RKO (cell line): ENCODE measurements around the gene DPP6.

Experiments
- DNase-seq: peaks from one replicate; pipeline ENCODE4 v3.0.0-alpha.2; 2016; ENCODE audit warnings: low spot score

Gene DPP6

DNA sequence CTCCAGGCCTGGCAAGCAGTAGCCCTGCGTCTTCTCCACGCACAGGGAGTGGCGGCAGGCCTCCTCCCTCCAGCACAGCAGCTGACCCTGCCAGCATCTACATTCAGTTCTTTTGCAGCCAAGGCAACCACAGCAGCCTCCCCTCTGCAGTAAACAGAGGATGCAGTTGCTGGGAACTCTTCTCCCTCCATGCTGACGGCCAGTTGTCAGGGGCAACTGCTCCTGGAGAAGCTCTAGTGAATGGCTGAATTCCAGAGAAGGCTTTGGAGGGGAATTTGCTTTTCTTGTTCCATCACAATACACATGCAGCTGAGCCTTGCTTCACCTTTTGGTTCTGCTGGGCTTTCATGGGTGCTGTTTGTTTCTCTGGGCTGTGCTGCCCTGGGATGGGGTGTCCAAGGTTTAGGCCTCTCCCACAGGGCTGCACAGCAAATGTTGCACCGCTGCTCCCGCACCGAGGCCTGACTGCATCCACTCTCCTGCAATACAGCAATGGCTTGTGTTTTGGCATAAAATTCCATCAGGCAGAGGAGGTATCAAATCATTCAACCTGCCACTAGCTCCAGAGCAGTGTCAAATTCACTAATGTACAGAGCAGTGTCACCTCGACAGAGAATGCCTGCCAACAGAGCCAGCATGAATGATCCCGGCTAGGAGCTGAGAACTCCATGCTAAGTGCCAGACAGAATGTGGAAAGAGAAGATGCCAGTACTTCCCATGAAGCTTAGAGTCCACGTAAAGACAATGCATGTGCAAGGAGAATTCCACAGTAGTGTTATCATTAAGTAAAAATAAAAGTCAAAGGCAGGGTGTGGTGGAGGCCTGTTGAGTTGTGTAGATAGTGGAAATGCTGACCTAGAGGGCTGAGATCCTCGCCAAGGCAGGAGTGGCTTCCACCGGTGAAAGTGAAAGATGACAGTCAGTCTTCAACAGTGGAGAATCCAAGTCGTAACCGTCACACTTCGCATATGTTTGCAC is 399.6 kb downstream of the DPP6 start:
- DNase-seq: no peak

DNA sequence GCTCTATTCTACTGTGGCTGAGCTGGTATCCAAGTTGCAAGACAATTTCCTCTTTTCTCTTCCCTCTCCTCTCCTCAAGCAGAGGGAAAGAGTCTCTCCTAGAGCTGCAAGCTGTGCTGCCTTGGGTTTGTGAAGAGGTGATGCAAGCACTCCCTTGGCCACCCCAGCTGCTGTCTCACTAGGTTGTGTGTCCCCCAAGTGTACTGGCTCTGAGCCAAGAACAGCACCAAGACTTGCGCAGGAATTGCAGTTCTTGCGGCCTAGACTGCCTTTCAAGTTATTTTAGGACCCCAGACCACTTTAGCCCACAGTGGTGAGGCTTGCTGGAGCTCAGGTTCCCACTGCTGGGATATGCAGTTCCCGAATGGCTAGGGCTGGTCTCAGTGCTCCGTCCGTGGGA is 411.6 kb downstream of the DPP6 start:
- no peak for DNase-seq

DNA sequence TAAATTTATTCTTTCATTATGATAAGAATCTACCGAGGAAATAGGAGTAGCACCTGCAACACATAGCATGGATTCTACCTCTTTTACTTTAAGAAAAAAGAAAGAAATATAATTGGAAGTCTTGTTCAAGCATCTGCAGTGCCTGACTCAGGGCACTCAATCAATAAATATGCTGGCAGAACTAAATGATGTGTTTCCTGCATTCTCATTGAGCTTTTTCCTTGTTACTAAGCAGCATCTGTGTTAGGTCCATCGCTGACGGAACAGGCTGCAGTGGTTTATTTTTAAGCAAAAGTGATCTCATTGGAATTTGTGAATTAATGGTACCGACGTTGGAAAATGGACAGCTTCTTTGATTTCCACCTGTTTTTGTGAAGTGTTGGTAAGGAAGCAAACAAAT is 417.5 kb downstream of the DPP6 start:
- DNase-seq: no peak

DNA sequence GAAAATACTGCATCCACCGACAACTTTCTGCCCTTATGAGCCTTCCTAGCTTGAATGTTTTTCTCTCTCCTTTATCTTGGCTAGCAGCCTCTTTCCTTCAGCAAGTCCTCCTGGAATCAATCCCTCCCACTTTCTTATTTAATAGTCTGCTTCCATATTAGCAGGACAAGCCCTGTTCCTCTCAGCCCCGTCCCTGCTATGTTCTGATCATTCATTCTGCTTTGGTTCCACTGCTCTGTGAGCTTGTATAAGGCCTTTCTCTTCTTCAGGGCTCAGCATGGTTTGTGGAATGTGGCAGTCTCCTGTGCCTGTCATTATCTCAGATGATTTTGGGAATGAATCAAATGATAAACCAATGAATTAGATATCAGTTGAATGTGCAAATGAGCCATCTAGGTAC is 420.1 kb downstream of the DPP6 start:
- DNase-seq: no peak

DNA sequence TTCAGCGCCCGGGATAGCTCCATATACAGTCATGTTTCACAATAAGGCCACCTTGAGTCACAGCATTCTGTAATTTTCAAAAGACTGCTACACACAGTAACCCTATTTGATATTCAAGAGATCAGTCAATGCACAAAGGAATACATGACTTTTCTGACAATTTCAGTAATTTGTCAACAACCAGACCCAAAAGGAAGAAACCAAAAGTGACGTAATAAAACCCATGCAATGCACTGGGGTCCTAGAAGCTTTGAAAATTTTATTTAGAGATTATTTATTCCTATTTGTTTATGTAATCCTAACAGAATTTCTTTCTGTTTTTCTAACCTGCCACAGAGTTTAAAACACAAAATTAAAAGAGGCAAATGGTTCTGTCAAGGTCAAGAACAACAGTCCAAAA is 421.2 kb downstream of the DPP6 start:
- DNase-seq: no peak

DNA sequence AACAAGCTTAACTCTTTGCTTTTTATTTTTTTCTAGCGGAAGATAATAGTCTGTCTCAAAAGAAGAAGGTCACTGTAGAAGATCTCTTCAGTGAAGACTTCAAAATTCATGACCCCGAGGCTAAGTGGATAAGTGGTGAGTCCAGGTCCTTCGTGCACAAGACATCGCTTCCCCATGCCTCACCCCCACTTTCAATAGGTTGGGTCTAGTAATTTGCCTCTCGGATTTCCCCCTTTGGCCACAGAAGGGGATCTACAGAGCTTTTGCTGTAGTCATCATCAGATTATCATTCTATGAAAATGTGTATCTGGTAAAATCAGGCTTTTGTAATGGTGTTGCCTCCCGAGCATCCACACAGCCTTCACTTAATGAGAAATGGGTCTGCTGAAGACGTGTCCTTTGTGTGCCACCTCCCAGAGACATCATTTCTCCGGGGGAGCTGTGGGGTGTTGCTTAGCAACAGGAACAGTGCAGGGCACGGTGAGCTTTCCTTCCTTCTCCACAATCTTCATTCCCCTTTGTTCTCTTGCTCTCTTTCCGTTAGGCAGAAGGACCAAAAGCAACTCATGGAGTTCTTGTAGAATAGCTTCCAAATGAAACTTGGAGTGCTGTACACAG is 422.8 kb downstream of the DPP6 start:
- DNase-seq: no peak

DNA sequence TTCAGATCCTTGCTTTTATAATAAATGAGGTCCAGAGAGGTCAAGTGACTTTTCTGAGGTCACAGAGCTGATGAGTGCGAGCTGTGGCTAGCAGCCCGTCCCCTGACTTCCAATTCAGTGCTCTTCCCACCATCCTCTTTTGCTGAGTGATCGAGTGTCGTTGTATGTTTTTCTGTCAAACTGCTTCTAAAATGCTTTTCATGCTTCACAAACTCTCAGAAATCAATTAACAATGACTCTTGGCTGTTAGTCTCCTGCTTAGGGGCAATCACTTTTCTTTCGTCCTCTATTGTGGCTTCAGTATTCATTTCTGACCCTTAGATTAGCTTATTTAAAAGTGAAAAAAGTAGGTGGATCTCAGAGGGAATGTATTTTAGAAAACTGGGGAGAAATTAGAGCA is 423.7 kb downstream of the DPP6 start:
- DNase-seq: no peak

DNA sequence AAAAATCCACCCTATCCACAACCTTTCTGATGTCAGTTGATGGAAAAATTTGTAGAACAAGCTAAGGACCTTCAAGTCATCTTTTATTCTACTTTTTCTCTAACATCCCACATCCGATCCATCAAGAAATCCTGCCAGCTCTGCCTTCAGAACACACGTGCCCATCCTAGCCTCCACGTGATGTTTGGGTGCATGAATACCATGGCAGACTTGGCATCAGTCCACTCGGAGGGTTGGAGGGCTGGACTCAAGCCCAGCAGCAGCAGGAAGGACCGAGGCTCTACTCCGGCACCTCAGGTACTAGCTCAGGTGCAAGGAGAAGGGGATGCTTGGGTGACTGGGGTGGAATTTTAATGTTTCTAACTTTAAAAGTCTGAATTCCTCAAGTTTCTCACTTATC is 428.6 kb downstream of the DPP6 start:
- no peak for DNase-seq

DNA sequence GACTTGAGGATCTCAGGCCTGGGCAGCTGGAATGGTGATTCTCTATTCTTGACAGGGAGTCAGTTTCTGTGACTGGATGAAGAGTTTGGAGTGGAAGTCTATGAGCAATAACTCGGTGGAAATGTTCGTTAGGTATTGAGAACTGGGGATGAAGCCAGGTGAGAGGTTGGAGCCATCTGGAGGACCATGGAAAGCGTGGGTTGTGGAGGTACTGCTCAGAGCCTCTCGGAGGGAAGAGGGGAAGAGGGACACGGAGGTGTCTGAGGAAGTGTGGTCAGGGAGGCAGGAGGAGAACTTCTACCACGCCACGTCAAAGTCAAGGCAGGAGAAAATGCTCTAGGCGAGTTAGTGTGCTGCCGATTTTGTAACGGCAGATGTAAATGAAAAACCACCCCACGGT is 430.7 kb downstream of the DPP6 start:
- no peak for DNase-seq

DNA sequence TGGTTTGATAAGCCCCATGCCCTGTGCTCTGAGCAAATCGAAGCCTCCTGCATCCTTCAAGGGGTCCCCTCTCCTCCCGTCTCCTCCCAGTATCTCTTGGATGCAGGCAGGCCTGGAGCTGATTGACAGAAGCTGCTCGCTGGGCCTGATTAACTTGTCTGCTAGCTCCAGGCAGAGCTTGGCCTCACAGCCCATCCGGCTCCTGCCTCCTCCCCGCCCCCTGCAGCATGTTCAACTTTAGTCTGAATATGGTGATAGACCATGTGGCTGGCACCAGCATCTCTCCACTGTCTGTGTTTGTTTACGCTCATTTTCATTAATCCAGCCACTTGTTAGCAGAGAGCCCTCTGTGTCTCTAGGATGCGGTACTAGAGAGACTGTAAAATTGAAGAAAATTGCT is 432.2 kb downstream of the DPP6 start:
- DNase-seq: no peak

DNA sequence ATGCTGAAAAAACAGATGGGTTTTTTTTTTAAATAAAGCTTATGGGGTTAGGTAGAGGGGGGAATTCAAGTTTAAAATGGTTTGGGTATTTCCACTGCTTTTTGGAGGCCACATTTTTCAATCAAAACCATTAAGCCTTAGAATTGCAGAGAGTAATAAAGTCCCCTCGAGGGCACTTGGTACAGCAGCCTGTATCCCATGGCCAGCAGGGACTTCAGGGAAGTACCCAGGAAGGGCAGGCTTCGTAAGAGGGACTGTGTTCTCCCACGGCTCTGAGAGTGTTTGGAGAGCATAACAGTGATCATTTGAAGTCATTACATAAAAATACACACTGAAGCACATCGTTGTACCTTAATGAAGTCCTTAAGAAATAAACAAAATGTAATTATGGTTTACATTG is 432.7 kb downstream of the DPP6 start:
- DNase-seq: no peak

DNA sequence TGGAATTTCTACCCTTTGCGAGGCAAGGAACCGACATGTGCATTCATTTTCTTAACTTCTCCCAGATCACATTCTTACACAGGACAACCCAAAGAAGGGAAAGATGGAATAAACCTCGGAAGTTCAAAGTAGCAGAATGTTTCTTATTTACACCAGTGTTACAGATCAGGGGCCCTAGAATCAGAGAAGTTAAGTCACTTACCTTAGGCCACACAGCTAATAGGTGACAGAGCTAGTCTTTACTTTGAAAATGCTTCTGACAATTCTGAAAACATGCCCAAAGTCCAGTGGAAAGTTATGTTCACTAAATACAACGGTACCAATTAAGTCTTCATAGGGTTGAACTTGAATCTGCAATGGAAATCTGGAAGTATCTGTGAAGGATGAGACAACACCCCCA is 437.7 kb downstream of the DPP6 start:
- no peak for DNase-seq

DNA sequence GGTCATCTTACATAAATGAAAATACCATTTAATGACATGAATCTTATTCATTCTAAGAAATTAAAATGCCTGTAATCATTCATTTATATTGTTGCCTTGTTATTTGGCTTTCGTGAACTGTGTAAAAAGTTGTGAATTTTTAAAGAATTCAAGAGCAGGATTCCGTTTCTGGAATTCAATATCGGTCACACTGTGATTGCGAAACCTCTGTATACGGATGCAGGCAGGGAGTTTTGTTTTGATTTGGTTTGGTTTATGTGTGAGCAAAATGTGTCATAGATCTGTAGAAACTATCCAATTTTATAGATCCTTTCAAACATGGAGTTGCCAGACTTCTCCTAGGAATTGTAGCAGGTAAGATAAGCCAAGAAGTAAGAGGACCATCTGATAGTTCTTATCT is 441.4 kb downstream of the DPP6 start:
- no peak for DNase-seq

DNA sequence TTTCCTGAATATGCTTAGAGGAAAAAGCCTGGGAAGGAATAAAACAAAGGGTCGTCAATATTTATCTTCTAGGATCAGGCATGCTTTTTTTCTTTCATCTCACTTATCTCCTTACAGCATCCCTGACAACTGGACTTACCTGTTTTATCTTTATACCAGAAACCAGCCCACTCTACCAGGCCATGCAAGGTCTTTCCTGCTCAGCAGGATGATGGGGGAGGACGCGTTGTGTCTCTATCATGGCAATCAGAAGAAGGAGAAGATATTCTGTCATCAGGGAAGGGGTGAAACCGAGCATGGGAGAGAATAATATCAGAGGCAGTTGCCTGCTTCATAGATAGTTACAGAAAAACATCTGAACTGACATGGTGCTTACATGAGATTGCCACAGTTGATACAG is 445.6 kb downstream of the DPP6 start:
- DNase-seq: no peak

DNA sequence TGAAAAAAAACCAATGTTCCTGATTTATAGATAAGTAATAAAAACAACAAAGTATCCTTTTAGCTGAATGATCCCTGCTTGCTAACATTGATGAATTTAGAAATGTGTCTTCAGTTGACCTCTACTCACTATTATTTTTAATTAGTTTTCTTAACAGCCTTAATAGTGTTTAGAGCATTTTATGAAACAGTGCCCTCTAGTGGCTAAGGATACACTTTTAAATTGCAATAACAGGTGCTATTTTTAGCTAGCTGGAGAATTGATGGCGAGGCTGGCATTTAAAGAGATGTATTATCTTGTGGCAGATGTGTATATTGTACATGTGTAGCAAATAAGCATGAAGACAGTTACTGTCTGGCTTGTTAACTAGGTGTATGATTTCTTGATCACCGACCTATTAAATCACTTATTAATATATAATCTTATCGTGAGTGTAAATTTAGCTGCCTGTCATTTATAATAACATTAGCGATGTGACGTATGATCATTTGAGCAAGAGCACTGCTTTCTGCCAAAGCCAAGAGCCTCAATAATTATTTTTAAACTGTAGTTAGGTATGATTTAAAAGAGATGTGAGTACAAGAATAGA is 451.9 kb downstream of the DPP6 start:
- peak; percentile 66 for DNase-seq

DNA sequence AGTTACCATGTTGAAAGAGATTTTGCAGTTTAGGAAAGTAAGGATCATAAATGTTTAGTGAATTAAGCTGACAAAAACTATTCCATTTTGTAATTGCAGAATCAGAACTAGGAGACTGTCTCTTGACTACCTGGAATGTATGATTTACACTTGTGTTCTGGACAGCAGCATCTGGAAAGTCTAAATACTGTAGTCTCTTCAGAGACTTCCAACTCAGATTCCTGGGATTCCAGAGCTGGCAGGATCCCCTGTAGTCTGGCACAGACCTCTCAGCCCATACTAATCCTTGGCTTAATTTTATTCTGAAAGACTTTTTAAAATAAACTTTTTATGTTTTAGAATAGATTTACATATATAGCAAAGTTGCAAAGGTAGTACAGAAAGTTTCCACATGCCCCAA is 452.7 kb downstream of the DPP6 start:
- no peak for DNase-seq

DNA sequence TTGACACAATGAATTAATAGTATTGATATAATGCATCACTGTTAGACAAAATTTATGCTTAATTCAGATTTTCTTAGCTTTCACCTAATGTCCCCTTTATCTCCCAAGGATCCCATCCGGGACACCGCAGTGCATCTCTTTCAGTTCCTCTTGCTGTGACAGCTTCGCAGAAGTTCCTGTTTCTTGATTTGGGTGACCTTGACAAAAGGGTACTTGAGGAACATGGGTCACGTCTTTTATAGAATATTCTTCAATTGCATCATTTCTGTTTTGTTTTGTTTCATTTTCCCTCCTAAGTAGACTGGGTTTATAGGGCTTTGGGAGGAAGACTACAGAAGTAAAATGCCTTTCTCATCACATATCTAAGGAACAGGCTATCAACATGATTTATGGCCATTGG is 453.2 kb downstream of the DPP6 start:
- no peak for DNase-seq

DNA sequence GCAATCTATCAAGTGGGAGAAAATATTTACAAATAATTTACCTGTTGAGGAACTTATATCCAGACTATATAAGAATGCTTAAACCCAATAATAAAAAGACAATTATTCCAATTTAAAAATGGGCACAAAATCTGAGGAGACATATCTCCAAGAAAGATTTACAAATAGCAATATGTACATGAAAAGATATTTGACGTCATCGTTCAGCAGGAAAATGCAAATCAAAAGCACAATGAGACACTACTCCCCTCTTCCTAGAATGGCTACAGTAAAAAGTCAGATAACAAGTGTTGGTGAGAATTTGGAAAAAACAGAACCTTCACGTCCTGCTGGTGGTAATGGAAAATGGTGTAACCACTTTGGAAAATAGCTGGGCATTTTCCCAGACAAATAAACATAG is 457.0 kb downstream of the DPP6 start:
- DNase-seq: no peak

DNA sequence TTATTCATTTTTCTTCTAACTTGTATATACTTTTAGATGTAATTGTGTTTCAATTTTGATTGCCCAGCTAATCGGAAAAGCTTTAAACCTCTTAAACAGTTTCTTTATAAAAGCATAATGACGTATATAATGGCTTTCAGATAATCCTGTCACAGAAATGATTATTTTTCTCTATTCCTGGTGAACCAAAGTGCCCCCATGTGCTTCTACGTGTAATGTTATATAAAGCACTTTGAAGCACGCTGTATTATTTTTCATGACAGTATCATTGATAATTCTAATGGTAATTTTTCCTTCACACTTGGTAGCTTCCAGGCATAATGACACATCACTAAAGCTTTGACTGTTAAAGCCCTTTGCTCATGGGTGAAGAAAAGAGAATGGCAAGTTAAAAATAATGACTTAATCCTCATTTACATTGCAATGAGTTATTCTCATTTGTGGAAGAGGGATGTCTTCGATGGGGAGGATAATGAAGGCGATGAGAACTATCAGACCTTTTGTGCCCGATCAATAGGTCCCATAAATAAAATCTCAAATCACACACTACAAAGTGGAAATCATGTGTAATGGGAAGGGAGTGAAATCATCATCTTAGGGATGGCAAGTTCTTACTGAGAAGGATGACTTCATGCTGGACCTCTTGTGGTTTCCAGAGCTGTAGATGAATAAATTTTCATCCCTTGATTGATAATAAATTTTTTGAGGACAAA is 460.1 kb downstream of the DPP6 start:
- DNase-seq: no peak

DNA sequence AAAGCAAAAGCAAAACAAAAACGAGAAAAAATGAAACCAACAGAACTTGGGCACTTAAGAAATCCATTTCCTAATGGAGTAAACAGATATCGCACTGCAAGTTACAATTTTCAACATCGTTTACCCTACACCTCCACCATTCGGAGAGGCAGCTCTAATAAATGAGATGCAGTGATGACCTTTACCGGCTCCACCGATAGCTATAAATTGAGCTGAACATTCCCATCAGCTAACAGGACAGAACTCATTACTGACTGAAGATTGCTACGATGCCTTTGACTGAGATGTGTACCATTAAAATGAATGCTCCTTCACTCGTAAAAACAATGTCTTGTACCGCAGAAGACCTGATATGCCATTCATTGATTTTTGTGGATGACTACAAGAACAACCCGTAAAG is 465.6 kb downstream of the DPP6 start:
- no peak for DNase-seq

DNA sequence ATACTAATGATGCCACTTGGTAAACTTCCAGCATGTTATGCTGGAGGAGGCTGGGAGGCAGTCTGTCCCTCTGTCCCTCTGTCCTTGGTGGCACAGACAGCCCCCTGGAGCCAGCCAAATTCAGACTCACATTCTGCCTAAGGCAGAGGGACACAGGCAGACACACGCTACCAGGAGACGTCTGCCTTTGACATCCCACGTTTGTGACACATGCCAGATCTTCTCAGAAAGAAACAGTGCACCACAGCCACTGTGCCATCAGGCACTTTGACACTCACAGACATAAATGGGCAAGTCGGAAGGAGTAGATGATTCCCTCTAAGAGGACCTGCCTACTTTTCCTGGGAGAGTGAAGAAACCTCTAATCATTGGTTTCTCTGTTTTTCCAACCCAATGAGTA is 467.0 kb downstream of the DPP6 start:
- no peak for DNase-seq

DNA sequence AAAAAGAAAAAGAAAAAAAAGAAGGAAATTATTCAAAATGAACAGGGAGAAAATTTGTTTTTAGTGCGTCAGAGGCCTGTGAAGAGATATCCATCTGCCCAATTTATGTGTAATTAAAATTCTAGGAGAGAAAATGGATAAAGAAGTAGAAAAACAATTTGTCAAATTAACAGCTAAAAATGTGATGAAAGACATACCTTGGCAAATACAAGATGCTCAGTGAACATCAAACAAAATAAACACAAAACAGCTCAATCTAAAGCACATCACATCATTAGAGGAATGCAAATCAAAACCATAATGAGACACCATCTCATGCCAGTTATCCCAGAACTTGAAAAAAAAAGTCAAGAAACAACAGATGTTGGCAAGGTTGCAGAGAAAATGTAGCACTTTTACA is 477.9 kb downstream of the DPP6 start:
- no peak for DNase-seq

DNA sequence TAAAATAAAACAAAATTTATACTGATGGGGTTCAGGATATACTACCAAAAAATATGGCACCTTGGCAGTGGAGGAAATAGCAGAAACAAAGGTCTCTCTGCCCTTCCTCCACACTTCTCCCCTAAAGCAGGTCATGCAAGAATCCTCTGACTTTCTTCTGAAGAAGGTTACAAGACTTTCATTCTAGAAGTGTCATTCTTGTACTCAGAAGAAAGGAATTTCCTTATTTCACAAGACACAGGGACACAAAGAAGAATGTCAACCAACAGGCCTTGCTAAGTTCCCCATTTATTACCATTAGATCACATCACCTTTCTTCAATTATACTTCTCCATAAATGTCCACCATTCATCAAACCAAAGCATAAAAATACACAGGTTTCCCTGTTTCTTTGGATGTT is 480.6 kb downstream of the DPP6 start:
- DNase-seq: no peak
